GM23338 (cell line): ENCODE data around the gene ACTR5.

Source experiments
- CREB1 ChIP-seq: fragments of 250-450 bp; sonication (Bioruptor Pico); IDR thresholded peaks from 2 replicates; pipeline ENCODE4 v1.5.0; 2020; ENCODE audit warnings: low read depth, mild to moderate bottlenecking, moderate library complexity
- CTCF ChIP-seq, 2 experiments: fragments of 200-600 bp in 1 of 2; sonication (generic) in 1 of 2; conservative IDR thresholded peaks; 2 replicates each; pipeline versions ENCODE4 v1.5.1 to v1.6.1; 2016 to 2017; ENCODE audit warnings: antibody characterized with exemption in 2 of 2, low read depth in 2 of 2, mild to moderate bottlenecking in 2 of 2, moderate library complexity in 1 of 2
- ETS1 ChIP-seq: IDR thresholded peaks from 2 replicates; pipeline ENCODE4 v1.6.1; 2016; ENCODE audit warnings: antibody characterized with exemption
- EZH2 ChIP-seq: fragments of 200-600 bp; sonication (generic); IDR thresholded peaks from one replicate; pipeline ENCODE4 v1.8.0; 2017; ENCODE audit warnings: antibody characterized with exemption, mild to moderate bottlenecking, low read depth; ENCODE audit not compliant: unreplicated experiment
- EZH2phosphoT487 ChIP-seq: fragments of 200-600 bp; sonication (generic); IDR thresholded peaks from one replicate; pipeline ENCODE4 v1.8.1; 2018; ENCODE audit warnings: antibody characterized with exemption; ENCODE audit not compliant: unreplicated experiment
- JUNB ChIP-seq: IDR thresholded peaks from one replicate; pipeline ENCODE4 v1.6.1; 2016; ENCODE audit warnings: antibody characterized with exemption; ENCODE audit not compliant: unreplicated experiment
- NANOG ChIP-seq: IDR thresholded peaks from 2 replicates; pipeline ENCODE4 v1.6.1; 2016; ENCODE audit warnings: antibody characterized with exemption, borderline replicate concordance
- POLR2AphosphoS5 ChIP-seq: IDR thresholded peaks from 2 replicates; pipeline ENCODE4 v1.6.1; 2016; ENCODE audit warnings: antibody characterized with exemption, low read depth
- REST ChIP-seq: IDR thresholded peaks from one replicate; pipeline ENCODE4 v1.6.1; 2018; ENCODE audit warnings: antibody characterized with exemption; ENCODE audit not compliant: unreplicated experiment
- STAT1 ChIP-seq: IDR thresholded peaks from one replicate; pipeline ENCODE4 v1.6.1; 2016; ENCODE audit warnings: antibody characterized with exemption; ENCODE audit not compliant: unreplicated experiment
- ZNF114 ChIP-seq: fragments of 250-450 bp; sonication (Bioruptor Pico); IDR thresholded peaks from 2 replicates; pipeline ENCODE4 v1.5.0; 2020; ENCODE audit warnings: mild to moderate bottlenecking, moderate library complexity
- ZNF331 ChIP-seq: fragments of 250-450 bp; sonication (Bioruptor Pico); IDR thresholded peaks from 2 replicates; pipeline ENCODE4 v1.5.0; 2020; ENCODE audit warnings: low read depth, mild to moderate bottlenecking, moderate library complexity

- no peak for TF ChIP-seq CTCF (conservative IDR thresholded peaks at IDR 0.05; ENCODE audit: low read depth in 2 of 2)
- no peak for TF ChIP-seq REST
- TF ChIP-seq JUNB = no peak
- TF ChIP-seq POLR2AphosphoS5 = no peak
- no peak for TF ChIP-seq EZH2phosphoT487
- no peak for TF ChIP-seq CREB1 (CRISPR knock-in tag)
- no peak for TF ChIP-seq EZH2
- TF ChIP-seq ZNF114 = no peak
- TF ChIP-seq STAT1 = no peak
- no peak for TF ChIP-seq ETS1
- no peak for TF ChIP-seq NANOG
- TF ChIP-seq ZNF331 (CRISPR knock-in tag) = no peak
These were observed 52.6 kb downstream of the ACTR5 start for GRCh38 chr20:38800882-38801281.
